GM19043 (cell line): ENCODE measurements around the gene BAIAP2L1.

Source experiments
- ATAC-seq: cut with Tn5 transposase; IDR thresholded peaks from one replicate; pipeline ENCODE4 v1.9.1; 2021; ENCODE audit warnings: low read depth; ENCODE audit not compliant: unreplicated experiment

The BAIAP2L1 gene

DNA sequence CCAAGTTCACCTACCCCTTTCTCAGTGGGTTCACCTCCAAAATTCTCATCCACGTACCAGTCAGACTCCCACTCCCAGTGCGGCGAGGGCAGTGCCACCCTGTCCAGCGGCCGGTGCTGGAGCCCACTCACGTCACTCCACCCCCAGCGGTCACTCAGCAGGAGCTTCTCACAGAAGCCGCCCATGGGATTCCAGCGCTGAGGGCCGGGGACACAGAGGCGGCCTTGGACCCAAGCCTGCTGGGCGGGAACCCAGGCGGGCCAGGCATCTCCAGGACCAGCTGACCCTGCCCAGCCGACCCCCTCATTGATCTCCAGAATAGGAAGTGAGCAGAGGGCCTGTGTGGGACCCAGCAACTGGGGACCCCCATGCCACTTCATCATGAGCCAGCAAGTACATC, 156.0 kb downstream of the BAIAP2L1 start:
- no peak for ATAC-seq

DNA sequence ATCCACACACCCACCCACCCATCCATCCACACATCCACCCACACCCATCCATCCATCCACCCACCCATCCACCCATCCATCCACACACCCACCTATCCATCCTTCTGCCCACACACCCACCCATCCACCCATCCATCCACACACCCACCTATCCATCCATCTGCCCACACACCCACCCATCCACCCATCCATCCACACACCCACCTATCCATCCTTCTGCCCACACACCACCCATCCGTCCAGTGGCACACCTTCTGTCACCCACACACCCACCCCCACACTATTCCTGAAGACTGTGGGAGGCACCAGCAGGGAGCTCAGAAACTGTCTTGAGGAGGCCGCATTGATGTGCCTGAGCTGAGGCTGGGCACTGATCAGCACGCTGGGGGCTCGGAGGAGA, 158.0 kb downstream of the BAIAP2L1 start:
- ATAC-seq, result no peak

DNA sequence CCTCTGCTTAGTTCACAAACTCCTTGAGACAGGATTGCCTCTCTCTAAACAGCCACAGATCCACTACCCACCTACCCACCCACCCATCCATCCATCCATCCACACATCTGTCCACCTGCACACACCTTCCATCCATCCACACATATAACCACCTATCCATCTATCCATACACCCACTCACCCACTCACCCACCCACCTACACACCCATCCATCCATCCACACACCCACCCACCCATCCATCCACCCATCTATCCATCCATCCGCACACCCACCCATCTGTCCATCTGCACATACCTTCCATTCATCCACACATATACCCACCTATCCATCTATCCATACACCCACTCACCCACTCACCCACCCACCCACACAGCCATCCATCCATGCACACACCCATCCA, 158.5 kb downstream of the BAIAP2L1 start:
- no peak for ATAC-seq

DNA sequence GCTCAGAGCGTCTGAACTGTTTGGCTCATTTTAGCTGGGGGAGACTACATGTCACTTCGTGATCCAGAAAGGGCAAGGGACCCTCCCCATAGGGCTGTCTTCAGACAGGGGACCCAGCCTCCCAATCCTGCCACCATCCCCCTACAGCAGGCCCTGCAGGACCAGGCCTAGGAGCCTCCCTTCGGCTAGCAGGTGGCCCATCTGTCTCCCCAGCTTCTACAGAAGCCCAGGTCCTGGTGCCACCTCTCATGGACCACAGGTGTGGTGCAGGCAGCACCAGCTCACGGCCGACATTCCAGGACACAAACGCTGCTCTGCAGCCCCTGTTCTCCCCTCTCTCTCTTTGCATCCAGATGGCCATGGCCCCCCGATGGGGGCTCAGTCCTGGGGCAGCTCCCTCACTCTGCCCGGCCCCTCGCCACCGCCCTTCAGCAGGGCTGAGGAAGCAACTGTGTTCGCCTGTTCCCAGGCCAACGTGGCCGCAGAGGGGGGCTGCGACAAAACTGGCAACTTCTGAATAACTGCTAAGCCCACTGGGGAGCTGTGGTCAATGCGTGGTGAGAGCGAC, 159.1 kb downstream of the BAIAP2L1 start:
- no peak for ATAC-seq
